T-cell (primary cell): ENCODE results near the gene RHBDD3. TPM values are rescaled to one million over a fixed set of nuclear protein-coding genes. Genes with fewer than 3 reads are reported as not detected.
"Not testable (repeated sequence)": the region's sequence is repeated elsewhere in the genome, so short reads cannot be mapped to it uniquely, and the experiment has no call there.

ENCODE experiments used
- ATAC-seq, 4 experiments: fragments of 200-7000 bp in 3 of 4; fragments of 150-1000 bp in 1 of 4; cut with Tn5 transposase; replicated peaks in 1 of 4; 1 replicate in 3 of 4; 2 replicates in 1 of 4; pipeline ENCODE4 v1.10.0; 2021; ENCODE audit warnings: moderate library complexity in 3 of 4, mild to moderate bottlenecking in 2 of 4, moderate number of reproducible peaks in 1 of 4
- CTCF ChIA-PET, 2 donors: fragments of 300-600 bp; sonication (Branson Sonifier 250); formaldehyde crosslinking; loops; one replicate each; lab custom pipeline; 2022; ENCODE audit warnings: antibody characterized with exemption in 2 of 2; lab: Charles Lee
- POLR2A ChIA-PET, 2 donors: fragments of 300-600 bp; sonication (Branson Sonifier 250); formaldehyde crosslinking; loops; one replicate each; lab custom pipeline; 2022; ENCODE audit warnings: antibody characterized with exemption in 2 of 2; lab: Charles Lee
- DNase-seq, 35 experiments: peaks; one replicate each; pipeline versions ENCODE4 v3.0.0 to v3.0.0-alpha.2; 2013 to 2023
- H3K27ac ChIP-seq: one replicate; pipeline ENCODE4 v1.5.1; 2013; ENCODE audit warnings: low read length
- H3K27me3 ChIP-seq, 2 experiments: replicated peaks in 1 of 2; 1 replicate in 1 of 2; 2 replicates in 1 of 2; pipeline versions ENCODE4 v1.6.1 to v1.7.0; 2013; ENCODE audit warnings: low read length in 1 of 2, mixed read lengths in 1 of 2; ENCODE audit not compliant: control insufficient read depth in 2 of 2, insufficient read depth in 2 of 2; ENCODE audit errors: extremely low read depth in 1 of 2
- H3K36me3 ChIP-seq, 2 donors: 1 replicate in 1 of 2; 2 replicates in 1 of 2; pipeline versions ENCODE4 v1.6.1 to v1.7.0; 2013; ENCODE audit warnings: low read length in 1 of 2; ENCODE audit not compliant: control insufficient read depth in 2 of 2, insufficient read depth in 1 of 2; ENCODE audit errors: extremely low read depth in 1 of 2
- H3K4me1 ChIP-seq, 2 experiments: 1 replicate in 1 of 2; 2 replicates in 1 of 2; pipeline versions ENCODE4 v1.6.1 to v1.7.0; 2013; ENCODE audit warnings: low read length in 2 of 2, mixed read lengths in 1 of 2; ENCODE audit not compliant: insufficient read depth in 2 of 2, control insufficient read depth in 1 of 2; ENCODE audit errors: extremely low read depth in 1 of 2
- H3K4me3 ChIP-seq, 2 donors: 1 replicate in 1 of 2; 2 replicates in 1 of 2; pipeline versions ENCODE4 v1.5.1 to v1.7.0; 2013; ENCODE audit warnings: mild to moderate bottlenecking in 2 of 2, low read length in 1 of 2, moderate library complexity in 1 of 2; ENCODE audit not compliant: control insufficient read depth in 1 of 2; ENCODE audit errors: extremely low read depth in 1 of 2
- H3K9me3 ChIP-seq: 2 replicates; pipeline ENCODE4 v1.7.0; 2013
- H3K27ac Mint-ChIP-seq, 2 donors: one replicate each; pipeline ENCODE4 v1.8.0; 2020 to 2021; ENCODE audit warnings: mild to moderate bottlenecking in 2 of 2, mixed read lengths in 2 of 2
- H3K27me3 Mint-ChIP-seq, 2 donors: one replicate each; pipeline ENCODE4 v1.8.0; 2021 to 2022; ENCODE audit warnings: mixed read lengths in 2 of 2
- H3K36me3 Mint-ChIP-seq: one replicate; pipeline ENCODE4 v1.8.0; 2021; ENCODE audit warnings: mixed read lengths
- H3K4me1 Mint-ChIP-seq, 3 donors: one replicate each; pipeline ENCODE4 v1.8.0; 2020 to 2022; ENCODE audit warnings: mixed read lengths in 3 of 3, mild to moderate bottlenecking in 1 of 3
- H3K4me3 Mint-ChIP-seq, 3 donors: one replicate each; pipeline ENCODE4 v1.8.0; 2020 to 2022; ENCODE audit warnings: mild to moderate bottlenecking in 3 of 3, mixed read lengths in 3 of 3, moderate library complexity in 3 of 3
- H3K9me3 Mint-ChIP-seq, 3 donors: one replicate each; pipeline ENCODE4 v1.8.0; 2020 to 2022; ENCODE audit warnings: mixed read lengths in 3 of 3
- WGBS: methylation state at CpG from one replicate; pipeline ENCODE4 v1.1.5; 2013; ENCODE audit warnings: missing lambda C conversion rate; ENCODE audit not compliant: insufficient coverage; 5-methylcytosine and 5-hydroxymethylcytosine counted together
- total RNA-seq, 35 experiments: library from RNA in 6 of 35; stranded (reverse) in 6 of 35; fragments of 120-200 nt in 1 of 35; gene quantifications; one replicate each; pipeline versions ENCODE4 v1.2.1 to v1.2.4 and lab custom pipeline; 2013 to 2026

Gene RHBDD3
- total RNA-seq, 5 donors from 2014 or later (not counting 1 experiment from before 2014, with no cell fraction given): 14.1 to 25.4 (median 22.1) TPM

GRCh38 chr22:29245626-29246385 is 22.0 kb downstream of the RHBDD3 start:
- H3K4me3 Mint-ChIP-seq: no peak overlapping the region
- peaks cover 8 to 19% of the 10 kb centered on the region in 2 donors for H3K27me3 Mint-ChIP-seq
- 59% methylated on average over 6 of the region's 11 CpGs for WGBS
- Histone ChIP-seq H3K36me3 (no peaks in the 10 kb centered on the region), H3K9me3 (no peaks in the 10 kb centered on the region), H3K27ac (no peak overlapping the region), H3K4me1 (peaks cover 0 to 4% of the 10 kb centered on the region in 2 experiments), H3K27me3 (peaks cover 0 to 21% of the 10 kb centered on the region in 2 experiments), H3K4me3 (no peak overlapping the region)
- H3K36me3 Mint-ChIP-seq: peaks cover 2% of the 10 kb centered on the region
- no peak overlapping the region for H3K27ac Mint-ChIP-seq
- peak; percentile 20 to 77 (median 52) for DNase-seq
- peak; percentile 79 to 94 (median 89) for ATAC-seq
- H3K9me3 Mint-ChIP-seq: peaks cover 0 to 14% (median 10%) of the 10 kb centered on the region in 3 donors
- ChIA-PET CTCF (interaction anchor here in 1 of 2 donors (0.5 to 1.2 kb wide), 3 partner anchors 10 to 417 kb away, joined by 3 to 6 read pairs (median 6); no protein-coding TSS in a partner anchor), POLR2A (no interaction called here)
- peaks cover 0 to 6% (median 0%) of the 10 kb centered on the region in 3 donors for H3K4me1 Mint-ChIP-seq

GRCh38 chr22:29244785-29245625 is 22.8 kb downstream of the RHBDD3 start:
- Histone ChIP-seq H3K36me3 (no peaks in the 10 kb centered on the region), H3K4me1 (peaks cover 0 to 4% of the 10 kb centered on the region in 2 experiments), H3K4me3 (no peak overlapping the region), H3K27me3 (peaks cover 0 to 20% of the 10 kb centered on the region in 2 experiments), H3K27ac (no peak overlapping the region), H3K9me3 (no peaks in the 10 kb centered on the region)
- Mint-ChIP-seq H3K36me3 (peaks cover 2% of the 10 kb centered on the region), H3K27me3 (peaks cover 8 to 19% of the 10 kb centered on the region in 2 donors), H3K27ac (no peak overlapping the region), H3K4me3 (no peak overlapping the region), H3K4me1 (peaks cover 0 to 6% (median 0%) of the 10 kb centered on the region in 3 donors), H3K9me3 (peaks cover 0 to 14% (median 10%) of the 10 kb centered on the region in 3 donors)
- ChIA-PET CTCF (interaction anchor here in 1 of 2 donors (0.7 to 1.2 kb wide), 2 partner anchors 9 to 204 kb away, joined by 6 read pairs; no protein-coding TSS in a partner anchor), POLR2A (no interaction called here)
- ATAC-seq (no peak), DNase-seq (peak in 1 of 35 experiments; percentile 7)
- 85% methylated on average over 3 of the region's 7 CpGs for WGBS

GRCh38 chr22:29243874-29244446 is 23.8 kb downstream of the RHBDD3 start:
- WGBS: no CpG with 5 or more reads among the region's 11 CpGs
- Mint-ChIP-seq H3K4me3 (no peak overlapping the region), H3K4me1 (peaks cover 0 to 6% (median 0%) of the 10 kb centered on the region in 3 donors), H3K27me3 (peaks cover 8 to 19% of the 10 kb centered on the region in 2 donors), H3K36me3 (peaks cover 3% of the 10 kb centered on the region), H3K27ac (no peak overlapping the region), H3K9me3 (peaks cover 3 to 18% (median 12%) of the 10 kb centered on the region in 3 donors)
- ATAC-seq (no peak), DNase-seq (no peak)
- H3K27me3 ChIP-seq: peaks cover 0 to 20% of the 10 kb centered on the region in 2 experiments
- H3K4me1 ChIP-seq: peaks cover 0 to 4% of the 10 kb centered on the region in 2 experiments
- H3K36me3 ChIP-seq: no peaks in the 10 kb centered on the region
- CTCF ChIA-PET: interaction anchor here in 1 of 2 donors (0.5 to 0.7 kb wide), 2 partner anchors 483 to 1358 kb away, joined by 3 to 10 read pairs; no protein-coding TSS in a partner anchor
- POLR2A ChIA-PET: no interaction called here
- H3K27ac ChIP-seq: no peak overlapping the region
- no peaks in the 10 kb centered on the region for H3K9me3 ChIP-seq
- no peak overlapping the region for H3K4me3 ChIP-seq

- H3K4me1 Mint-ChIP-seq, H3K4me3 ChIP-seq, DNase-seq, H3K27ac Mint-ChIP-seq, H3K4me3 Mint-ChIP-seq, POLR2A ChIA-PET, H3K4me1 ChIP-seq, CTCF ChIA-PET, H3K27ac ChIP-seq, ATAC-seq, H3K36me3 ChIP-seq, H3K9me3 ChIP-seq, H3K36me3 Mint-ChIP-seq: not testable (repeated sequence)
- Mint-ChIP-seq H3K9me3 (peaks cover 7 to 22% (median 12%) of the 10 kb centered on the region in 3 donors), H3K27me3 (peaks cover 8 to 18% of the 10 kb centered on the region in 2 donors)
- 24% methylated on average over 5 of the region's 9 CpGs for WGBS
- peaks cover 0 to 13% of the 10 kb centered on the region in 2 experiments for H3K27me3 ChIP-seq
Measured at GRCh38 chr22:29240481-29240880, 27.3 kb downstream of the RHBDD3 start.

- H3K27me3 ChIP-seq: peaks cover 0 to 6% of the 10 kb centered on the region in 2 experiments
- 89% methylated on average over 1 of the region's 1 CpG for WGBS
- no peaks in the 10 kb centered on the region for H3K36me3 Mint-ChIP-seq
- no peak overlapping the region for H3K4me3 Mint-ChIP-seq
- H3K27ac ChIP-seq: no peak overlapping the region
- peaks cover 4 to 5% (median 5%) of the 10 kb centered on the region in 3 donors for H3K9me3 Mint-ChIP-seq
- no peaks in the 10 kb centered on the region for H3K36me3 ChIP-seq
- H3K9me3 ChIP-seq: no peaks in the 10 kb centered on the region
- no peaks in the 10 kb centered on the region for H3K27me3 Mint-ChIP-seq
- POLR2A ChIA-PET: no interaction called here
- H3K4me1 Mint-ChIP-seq: no peaks in the 10 kb centered on the region
- ATAC-seq (no peak), DNase-seq (no peak)
- H3K4me1 ChIP-seq: no peaks in the 10 kb centered on the region
- CTCF ChIA-PET: interaction anchor here in 1 of 2 donors (0.6 kb wide), 1 partner anchor 15 kb away, joined by 5 read pairs; no protein-coding TSS in a partner anchor
- H3K4me3 ChIP-seq: no peak overlapping the region
- H3K27ac Mint-ChIP-seq: no peak overlapping the region
Measured at GRCh38 chr22:29233277-29233877, 34.4 kb downstream of the RHBDD3 start.
